Hepatocyte (in vitro differentiated cells): ENCODE results near the gene ABLIM2.

Experiments
- CTCF ChIP-seq: fragments of 200-600 bp; sonication (generic); IDR thresholded peaks from 2 replicates; pipeline ENCODE4 v1.5.1; 2016; ENCODE audit warnings: antibody characterized with exemption, mild to moderate bottlenecking; ENCODE audit not compliant: poor library complexity
- EZH2 ChIP-seq: fragments of 200-600 bp; sonication (generic); IDR thresholded peaks from 2 replicates; pipeline ENCODE4 v1.6.1; 2016; ENCODE audit warnings: antibody characterized with exemption, mild to moderate bottlenecking, borderline replicate concordance
- EZH2phosphoT487 ChIP-seq: fragments of 200-600 bp; sonication (generic); IDR thresholded peaks from one replicate; pipeline ENCODE4 v1.6.1; 2018; ENCODE audit warnings: antibody characterized with exemption, mild to moderate bottlenecking, low read depth, moderate library complexity; ENCODE audit not compliant: unreplicated experiment, severe bottlenecking

GRCh38 chr4:8038083-8038482 lies 120.5 kb downstream of the ABLIM2 start:
- TF ChIP-seq CTCF (no peak), EZH2 (no peak), EZH2phosphoT487 (no peak)
